GM23248 (cell line): ENCODE results near the gene RHBG.

Experiments
- EZH2 ChIP-seq: fragments of 200-600 bp; sonication (generic); IDR thresholded peaks from 2 replicates; pipeline ENCODE4 v1.6.1; 2018; ENCODE audit warnings: antibody characterized with exemption, mild to moderate bottlenecking; ENCODE audit not compliant: insufficient read depth, poor library complexity, severe bottlenecking
- EZH2phosphoT487 ChIP-seq: fragments of 200-600 bp; sonication (generic); IDR thresholded peaks from 2 replicates; pipeline ENCODE4 v1.6.1; 2018; ENCODE audit warnings: antibody characterized with exemption, moderate library complexity, mild to moderate bottlenecking, low read depth; ENCODE audit not compliant: insufficient read depth

DNA sequence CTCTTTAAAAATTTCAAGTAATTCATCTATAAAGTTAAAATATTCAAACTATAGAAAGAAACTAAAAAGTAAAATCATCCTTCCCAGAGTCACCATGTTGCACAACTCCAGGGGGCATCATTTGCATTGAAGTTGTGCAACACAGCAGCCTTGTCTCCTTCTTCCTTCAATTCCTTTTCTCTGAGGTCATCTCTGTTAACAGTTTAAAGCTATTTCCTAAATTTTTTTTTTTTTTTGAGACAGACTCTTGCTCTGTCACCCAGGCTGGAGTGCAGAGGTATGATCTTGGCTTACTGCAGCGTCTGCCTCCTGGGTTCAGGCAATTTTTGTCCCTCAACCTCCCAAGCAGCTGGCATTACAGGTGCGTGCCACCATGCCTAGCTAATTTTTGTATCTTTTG lies 7.1 kb downstream of the RHBG start:
- TF ChIP-seq EZH2 (no peak), EZH2phosphoT487 (no peak)
